ENCODE measurements around the gene LAMA4.

LAMA4 gene

DNA sequence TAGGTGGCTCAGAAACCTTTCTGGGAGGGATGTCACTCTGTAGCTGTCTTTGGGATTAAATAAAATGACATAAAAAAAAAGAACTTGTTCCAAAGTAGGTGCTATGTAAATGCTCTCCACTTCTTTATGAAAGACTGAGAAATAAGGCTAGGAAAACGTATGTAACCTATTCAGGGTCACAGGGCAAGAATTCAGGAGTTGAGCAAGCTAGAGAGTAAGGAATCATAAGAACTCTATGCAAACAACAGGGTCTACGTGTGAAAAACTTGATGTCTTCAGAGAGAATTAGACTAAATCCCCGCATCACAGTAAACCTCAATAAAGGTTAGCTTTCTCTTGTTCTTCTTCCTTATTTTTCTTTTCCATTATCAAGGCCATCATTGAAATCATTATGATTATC, 59.2 kb downstream of the LAMA4 start:
- Histone ChIP-seq H3K36me3 (ENCODE audit: control insufficient read depth, insufficient read depth, low read length) (no peaks in the 10 kb centered on the region), H3K27ac (ENCODE audit: low read depth, low read length) (no peak overlapping the region), H3K4me3 (ENCODE audit: low read depth, low read length) (no peak overlapping the region)

DNA sequence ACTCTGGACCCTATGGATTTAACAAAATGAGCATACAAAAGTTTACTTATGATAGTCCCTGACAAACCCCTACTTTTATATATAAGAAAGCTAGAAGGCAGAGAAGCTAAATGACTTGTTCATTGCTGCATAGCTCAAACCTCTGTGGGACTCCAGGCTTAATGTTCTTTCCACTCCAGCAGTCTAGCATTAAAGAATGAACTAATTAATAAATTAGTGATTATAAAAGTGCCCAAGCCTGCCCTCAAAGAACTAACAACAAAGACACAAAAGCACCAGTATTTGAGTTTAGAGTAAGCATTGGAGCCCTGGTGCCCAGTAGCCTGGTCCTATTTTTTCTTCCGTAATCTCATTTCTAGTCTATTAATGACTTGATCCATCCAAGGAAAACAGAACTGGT, 59.9 kb downstream of the LAMA4 start:
- H3K36me3 ChIP-seq (ENCODE audit: control insufficient read depth, insufficient read depth, low read length): no peaks in the 10 kb centered on the region
- H3K27me3 ChIP-seq (ENCODE audit: control insufficient read depth, insufficient read depth, low read length): peaks cover 5% of the 10 kb centered on the region; the same call in 1 of the 2 replicates
- H3K9me3 ChIP-seq (ENCODE audit: control insufficient read depth, insufficient read depth, low read depth, low read length): no peaks in the 10 kb centered on the region
- peaks cover 11% of the 10 kb centered on the region; the same call in 1 of the 2 replicates for H3K4me1 ChIP-seq (ENCODE audit: control insufficient read depth, insufficient read depth, low read length)
- H3K9ac ChIP-seq (ENCODE audit: low read length): no peak overlapping the region
- H3K27ac ChIP-seq (ENCODE audit: low read depth, low read length): no peak overlapping the region
- H3K4me3 ChIP-seq (ENCODE audit: low read depth, low read length): no peak overlapping the region

More for the DNA sequence above, 59.2 kb downstream of the LAMA4 start:
- Histone ChIP-seq H3K27me3 (ENCODE audit: control insufficient read depth, insufficient read depth, low read length) (peaks cover 5% of the 10 kb centered on the region; the same call in 1 of the 2 replicates), H3K4me1 (ENCODE audit: control insufficient read depth, insufficient read depth, low read length) (peaks cover 14% of the 10 kb centered on the region; the same call in 1 of the 2 replicates), H3K9me3 (ENCODE audit: control insufficient read depth, insufficient read depth, low read depth, low read length) (no peaks in the 10 kb centered on the region), H3K9ac (ENCODE audit: low read length) (no peak overlapping the region)

DNA sequence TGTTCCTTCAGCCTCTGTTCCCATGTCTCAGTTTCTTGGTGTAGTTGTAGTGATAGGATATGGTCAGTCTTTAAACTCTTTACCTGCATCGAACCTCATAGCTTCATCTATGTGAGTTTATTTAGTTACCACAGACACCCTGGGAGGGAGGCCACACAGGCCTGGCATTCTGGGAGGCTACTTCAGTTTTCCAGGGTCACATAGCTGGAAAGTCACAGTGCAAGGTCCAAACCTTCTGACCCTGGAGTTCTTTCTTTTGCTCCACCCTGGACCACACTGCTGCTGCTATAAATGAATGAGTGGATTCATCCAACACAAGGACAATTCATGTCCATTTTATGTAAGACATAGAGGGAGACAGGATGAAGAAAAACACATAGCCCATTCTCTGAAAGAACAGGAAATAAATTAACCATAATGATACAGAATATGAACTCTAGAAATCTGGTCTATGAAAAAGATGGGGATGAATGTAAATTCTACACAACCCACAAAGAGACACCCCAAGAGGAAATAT, 60.8 kb downstream of the LAMA4 start:
- Histone ChIP-seq H3K27me3 (ENCODE audit: control insufficient read depth, insufficient read depth, low read length) (peaks cover 5% of the 10 kb centered on the region; the same call in 1 of the 2 replicates), H3K36me3 (ENCODE audit: control insufficient read depth, insufficient read depth, low read length) (no peaks in the 10 kb centered on the region), H3K9me3 (ENCODE audit: control insufficient read depth, insufficient read depth, low read depth, low read length) (no peaks in the 10 kb centered on the region), H3K4me3 (ENCODE audit: low read depth, low read length) (no peak overlapping the region), H3K9ac (ENCODE audit: low read length) (no peak overlapping the region), H3K4me1 (ENCODE audit: control insufficient read depth, insufficient read depth, low read length) (0 out of 2 replicates have a peak, but pooled peaks cover 2% of the 10 kb centered on the region), H3K27ac (ENCODE audit: low read depth, low read length) (no peak overlapping the region)

DNA sequence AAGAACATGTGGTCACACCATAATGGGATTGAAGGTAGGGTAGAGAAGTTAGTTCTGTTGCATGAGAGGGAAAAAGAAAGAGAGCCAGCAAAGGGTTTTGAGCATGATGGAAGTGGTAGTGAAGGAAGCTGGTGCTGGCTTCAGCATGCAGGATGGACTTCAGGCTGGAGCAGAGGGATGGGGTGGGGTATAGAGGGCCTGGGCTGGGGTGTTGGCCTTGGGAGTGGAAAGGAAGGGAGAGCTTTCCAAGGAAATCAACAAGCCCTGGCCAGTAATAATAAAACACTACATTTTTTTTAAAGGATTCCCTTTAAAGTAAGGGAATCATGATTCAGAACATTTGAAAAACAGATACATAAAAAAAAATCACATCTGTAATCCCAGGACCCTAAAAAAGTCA, 61.2 kb downstream of the LAMA4 start:
- no peaks in the 10 kb centered on the region for H3K36me3 ChIP-seq (ENCODE audit: control insufficient read depth, insufficient read depth, low read length)
- H3K27ac ChIP-seq (ENCODE audit: low read depth, low read length): no peak overlapping the region
- H3K4me1 ChIP-seq (ENCODE audit: control insufficient read depth, insufficient read depth, low read length): no peaks in the 10 kb centered on the region
- H3K4me3 ChIP-seq (ENCODE audit: low read depth, low read length): no peak overlapping the region
- no peaks in the 10 kb centered on the region for H3K9me3 ChIP-seq (ENCODE audit: control insufficient read depth, insufficient read depth, low read depth, low read length)
- H3K27me3 ChIP-seq (ENCODE audit: control insufficient read depth, insufficient read depth, low read length): no peaks in the 10 kb centered on the region
- no peak overlapping the region for H3K9ac ChIP-seq (ENCODE audit: low read length)

DNA sequence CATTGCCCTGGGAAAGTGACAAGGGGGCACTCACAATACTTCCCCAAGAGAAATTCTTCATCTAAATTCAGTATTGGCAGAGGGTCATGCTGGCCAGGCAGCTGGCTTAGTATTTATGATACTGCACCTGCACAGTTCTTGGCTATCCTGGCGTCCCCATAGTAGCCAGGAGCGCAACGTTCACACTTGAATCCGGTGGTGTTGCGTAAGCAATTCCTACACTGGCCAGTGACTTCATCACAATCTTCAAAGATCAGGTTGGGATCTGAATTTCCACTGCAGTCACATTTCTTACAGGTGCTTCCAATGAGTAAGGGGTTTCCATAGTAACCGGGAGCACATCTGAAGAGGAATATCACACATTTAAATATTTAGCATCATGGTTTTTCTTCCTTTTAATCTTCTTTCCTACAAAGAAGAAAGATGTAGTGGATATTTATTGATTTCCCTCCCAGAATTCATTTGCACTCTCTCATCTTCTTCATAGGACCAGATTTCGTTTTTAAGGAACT, 62.8 kb downstream of the LAMA4 start:
- H3K4me3 ChIP-seq (ENCODE audit: low read depth, low read length): no peak overlapping the region
- H3K9me3 ChIP-seq (ENCODE audit: control insufficient read depth, insufficient read depth, low read depth, low read length): no peaks in the 10 kb centered on the region
- no peaks in the 10 kb centered on the region for H3K4me1 ChIP-seq (ENCODE audit: control insufficient read depth, insufficient read depth, low read length)
- H3K36me3 ChIP-seq (ENCODE audit: control insufficient read depth, insufficient read depth, low read length): no peaks in the 10 kb centered on the region
- H3K27me3 ChIP-seq (ENCODE audit: control insufficient read depth, insufficient read depth, low read length): no peaks in the 10 kb centered on the region
- no peak overlapping the region for H3K27ac ChIP-seq (ENCODE audit: low read depth, low read length)
- no peak overlapping the region for H3K9ac ChIP-seq (ENCODE audit: low read length)

DNA sequence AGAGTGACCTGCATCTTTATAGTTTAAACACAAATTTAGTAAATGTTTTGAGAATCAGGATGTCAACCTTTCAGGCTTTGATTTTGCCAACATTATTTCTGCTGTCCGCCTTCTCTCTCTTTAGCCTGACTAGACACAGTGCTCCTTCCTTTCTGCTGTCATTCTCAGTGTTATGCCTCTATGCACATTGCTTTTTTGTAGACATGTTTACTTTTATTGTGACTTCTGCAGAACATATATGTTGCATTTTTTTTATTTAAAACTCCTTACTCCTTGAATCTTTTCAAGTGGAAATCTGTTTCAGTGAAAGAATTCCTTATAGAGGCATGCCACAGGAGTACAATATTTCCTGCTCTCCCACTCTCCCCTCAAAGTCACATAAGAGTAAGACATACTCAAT, 64.2 kb downstream of the LAMA4 start:
- H3K9me3 ChIP-seq (ENCODE audit: control insufficient read depth, insufficient read depth, low read depth, low read length): no peaks in the 10 kb centered on the region
- no peaks in the 10 kb centered on the region for H3K27me3 ChIP-seq (ENCODE audit: control insufficient read depth, insufficient read depth, low read length)
- H3K9ac ChIP-seq (ENCODE audit: low read length): no peak overlapping the region
- H3K36me3 ChIP-seq (ENCODE audit: control insufficient read depth, insufficient read depth, low read length): no peaks in the 10 kb centered on the region
- no peaks in the 10 kb centered on the region for H3K4me1 ChIP-seq (ENCODE audit: control insufficient read depth, insufficient read depth, low read length)
- no peak overlapping the region for H3K27ac ChIP-seq (ENCODE audit: low read depth, low read length)
- no peak overlapping the region for H3K4me3 ChIP-seq (ENCODE audit: low read depth, low read length)

DNA sequence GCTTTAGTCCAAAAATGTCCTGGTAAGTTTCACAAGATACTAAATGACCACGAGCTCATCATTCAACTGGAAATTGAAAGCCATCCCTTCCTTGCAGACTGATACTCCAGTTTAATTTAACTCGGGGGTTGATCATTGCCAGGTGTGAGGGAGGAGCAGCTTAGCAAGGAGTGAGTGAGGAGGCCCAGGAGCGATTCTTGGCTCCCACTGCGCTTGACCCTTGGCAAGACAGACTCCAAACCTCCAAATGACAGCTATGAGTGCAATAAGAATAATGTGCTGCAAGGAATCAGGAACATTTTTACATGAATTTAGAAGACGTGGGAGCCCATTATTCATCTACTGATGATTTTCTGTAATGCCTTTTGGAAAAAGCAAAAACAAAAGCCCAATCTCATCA, 64.9 kb downstream of the LAMA4 start:
- H3K36me3 ChIP-seq (ENCODE audit: control insufficient read depth, insufficient read depth, low read length): no peaks in the 10 kb centered on the region
- no peak overlapping the region for H3K27ac ChIP-seq (ENCODE audit: low read depth, low read length)
- H3K4me1 ChIP-seq (ENCODE audit: control insufficient read depth, insufficient read depth, low read length): no peaks in the 10 kb centered on the region
- no peak overlapping the region for H3K4me3 ChIP-seq (ENCODE audit: low read depth, low read length)
- H3K9ac ChIP-seq (ENCODE audit: low read length): no peak overlapping the region
- no peaks in the 10 kb centered on the region for H3K9me3 ChIP-seq (ENCODE audit: control insufficient read depth, insufficient read depth, low read depth, low read length)
- H3K27me3 ChIP-seq (ENCODE audit: control insufficient read depth, insufficient read depth, low read length): no peaks in the 10 kb centered on the region

DNA sequence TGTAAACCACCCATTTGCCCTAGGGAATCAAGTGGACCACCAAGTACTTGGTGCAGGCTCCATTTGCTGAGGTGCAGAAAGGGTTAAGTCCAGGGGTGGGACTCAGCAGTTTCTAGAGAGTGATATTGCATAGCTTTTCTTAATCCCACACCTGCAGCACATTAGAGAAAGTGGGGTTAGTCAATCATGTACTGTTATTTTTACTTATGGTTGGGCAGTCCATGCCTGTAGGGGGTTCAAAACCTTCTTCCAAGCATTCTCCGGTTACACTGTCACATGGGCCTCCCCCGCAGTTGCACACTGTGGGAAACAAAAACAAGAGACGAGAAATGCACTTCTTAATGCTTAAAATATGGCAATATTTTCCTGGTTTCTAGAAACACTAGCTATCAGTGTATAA, 65.5 kb downstream of the LAMA4 start:
- no peak overlapping the region for H3K27ac ChIP-seq (ENCODE audit: low read depth, low read length)
- no peaks in the 10 kb centered on the region for H3K9me3 ChIP-seq (ENCODE audit: control insufficient read depth, insufficient read depth, low read depth, low read length)
- H3K4me1 ChIP-seq (ENCODE audit: control insufficient read depth, insufficient read depth, low read length): no peaks in the 10 kb centered on the region
- no peaks in the 10 kb centered on the region for H3K27me3 ChIP-seq (ENCODE audit: control insufficient read depth, insufficient read depth, low read length)
- H3K4me3 ChIP-seq (ENCODE audit: low read depth, low read length): no peak overlapping the region
- H3K36me3 ChIP-seq (ENCODE audit: control insufficient read depth, insufficient read depth, low read length): no peaks in the 10 kb centered on the region
- H3K9ac ChIP-seq (ENCODE audit: low read length): no peak overlapping the region

DNA sequence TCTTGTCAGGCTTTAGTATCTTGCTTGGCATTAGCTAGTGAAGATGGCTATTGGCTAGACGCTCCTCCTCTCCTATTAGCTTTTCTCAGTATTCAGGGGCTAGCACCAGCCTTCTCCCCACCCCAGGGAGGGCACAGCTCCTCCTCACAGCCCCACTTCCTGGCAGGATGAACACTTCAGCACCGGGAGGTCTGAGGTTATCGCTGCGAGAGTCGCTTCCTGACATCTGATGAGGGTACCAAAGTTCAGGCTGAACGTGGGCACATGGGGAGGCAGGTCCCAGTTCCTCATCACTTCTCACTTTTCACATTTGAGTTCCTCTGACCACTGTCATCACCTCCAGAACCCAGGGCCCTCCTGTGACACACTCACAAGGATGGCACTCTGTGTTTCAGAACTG, 66.6 kb downstream of the LAMA4 start:
- Histone ChIP-seq H3K4me3 (ENCODE audit: low read depth, low read length) (no peak overlapping the region), H3K36me3 (ENCODE audit: control insufficient read depth, insufficient read depth, low read length) (no peaks in the 10 kb centered on the region)

DNA sequence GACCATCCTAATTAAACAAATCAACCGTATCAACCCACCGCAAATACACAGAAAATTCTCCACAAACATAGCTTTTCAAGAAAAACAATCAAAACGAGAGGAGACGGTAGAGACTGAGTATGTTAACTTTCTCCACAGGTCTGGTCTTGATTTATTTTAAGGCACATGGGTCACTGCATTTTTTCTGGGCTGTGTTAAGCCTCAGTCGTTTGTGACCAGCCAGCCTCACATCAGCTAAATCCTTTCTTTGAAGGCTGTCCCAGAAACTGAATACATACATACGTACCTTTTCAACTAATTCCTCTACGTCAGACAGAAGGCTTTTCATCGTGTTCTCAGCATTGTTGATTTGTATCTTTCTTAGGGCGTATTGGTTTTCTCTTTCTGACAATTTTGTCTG, 69.4 kb downstream of the LAMA4 start:
- H3K9ac ChIP-seq (ENCODE audit: low read length): no peak overlapping the region
- H3K27ac ChIP-seq (ENCODE audit: low read depth, low read length): no peak overlapping the region
- no peaks in the 10 kb centered on the region for H3K4me1 ChIP-seq (ENCODE audit: control insufficient read depth, insufficient read depth, low read length)
- H3K4me3 ChIP-seq (ENCODE audit: low read depth, low read length): no peak overlapping the region
- H3K36me3 ChIP-seq (ENCODE audit: control insufficient read depth, insufficient read depth, low read length): no peaks in the 10 kb centered on the region
- H3K9me3 ChIP-seq (ENCODE audit: control insufficient read depth, insufficient read depth, low read depth, low read length): no peaks in the 10 kb centered on the region
- H3K27me3 ChIP-seq (ENCODE audit: control insufficient read depth, insufficient read depth, low read length): no peaks in the 10 kb centered on the region

More for the DNA sequence above, 66.6 kb downstream of the LAMA4 start:
- Histone ChIP-seq H3K4me1 (ENCODE audit: control insufficient read depth, insufficient read depth, low read length) (no peaks in the 10 kb centered on the region), H3K27me3 (ENCODE audit: control insufficient read depth, insufficient read depth, low read length) (no peaks in the 10 kb centered on the region), H3K9ac (ENCODE audit: low read length) (no peak overlapping the region), H3K27ac (ENCODE audit: low read depth, low read length) (no peak overlapping the region), H3K9me3 (ENCODE audit: control insufficient read depth, insufficient read depth, low read depth, low read length) (no peaks in the 10 kb centered on the region)

DNA sequence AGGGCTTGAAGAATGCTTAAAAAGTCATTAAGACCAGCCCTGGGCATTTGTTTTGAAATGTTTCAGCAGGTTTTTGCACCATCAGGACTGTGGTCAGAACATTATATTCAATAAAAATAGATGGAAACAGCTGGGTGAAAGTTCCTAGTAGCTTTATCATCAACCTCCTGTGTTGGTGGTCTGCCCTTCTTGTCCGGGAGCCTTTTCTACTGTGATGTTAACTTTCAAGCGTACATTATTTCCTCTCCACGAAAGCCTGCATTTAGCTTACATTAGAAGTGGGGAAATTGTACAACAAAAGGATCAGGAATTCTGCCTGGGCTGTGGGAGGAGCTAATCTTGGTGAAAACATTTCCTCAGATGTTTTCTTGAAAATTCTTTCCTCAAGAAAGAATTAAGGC, 71.1 kb downstream of the LAMA4 start:
- Histone ChIP-seq H3K27ac (ENCODE audit: low read depth, low read length) (no peak overlapping the region), H3K4me3 (ENCODE audit: low read depth, low read length) (no peak overlapping the region), H3K9me3 (ENCODE audit: control insufficient read depth, insufficient read depth, low read depth, low read length) (no peaks in the 10 kb centered on the region), H3K36me3 (ENCODE audit: control insufficient read depth, insufficient read depth, low read length) (no peaks in the 10 kb centered on the region), H3K27me3 (ENCODE audit: control insufficient read depth, insufficient read depth, low read length) (no peaks in the 10 kb centered on the region), H3K4me1 (ENCODE audit: control insufficient read depth, insufficient read depth, low read length) (no peaks in the 10 kb centered on the region), H3K9ac (ENCODE audit: low read length) (no peak overlapping the region)
